Right lobe of liver (tissue), 6 donors: ENCODE measurements around the gene MPIG6B. TPM values are rescaled to one million over a fixed set of nuclear protein-coding genes. Genes with fewer than 3 reads are reported as not detected.

Source experiments
- ATAC-seq, 4 donors: fragments of 200-7000 bp; cut with Tn5 transposase; one replicate each; pipeline ENCODE4 v1.9.1; 2020; ENCODE audit warnings: mild to moderate bottlenecking in 4 of 4, moderate library complexity in 4 of 4
- DNase-seq, 3 donors: peaks; one replicate each; pipeline ENCODE4 v3.0.0-alpha.2; 2020
- H3K27ac ChIP-seq, 3 donors: fragments of 200-600 bp; one replicate each; pipeline ENCODE4 v1.8.0; 2022
- H3K27me3 ChIP-seq, 2 donors: fragments of 200-600 bp; one replicate each; pipeline ENCODE4 v1.8.0; 2022
- H3K36me3 ChIP-seq, 4 donors: fragments of 200-600 bp; sonication (generic) in 1 of 4; one replicate each; pipeline versions ENCODE4 v1.5.1 to v1.8.0; 2017 to 2022; ENCODE audit warnings: control low read depth in 1 of 4
- H3K4me1 ChIP-seq, 4 donors: fragments of 200-600 bp; sonication (generic) in 1 of 4; one replicate each; pipeline versions ENCODE4 v1.5.1 to v1.8.0; 2017 to 2022; ENCODE audit warnings: control low read depth in 1 of 4
- H3K4me3 ChIP-seq, 3 donors: fragments of 200-600 bp; one replicate each; pipeline ENCODE4 v1.8.0; 2022
- H3K9me3 ChIP-seq, 4 donors: fragments of 200-600 bp; sonication (generic) in 1 of 4; one replicate each; pipeline versions ENCODE4 v1.5.1 to v1.8.0; 2017 to 2022; ENCODE audit warnings: control low read depth in 1 of 4
- CTCF ChIP-seq, 4 donors: fragments of 200-600 bp in 3 of 4; fragments of 450-650 bp in 1 of 4; IDR thresholded peaks; one replicate each; pipeline versions ENCODE4 v1.5.1 to v1.8.0; 2016 to 2022; ENCODE audit warnings: antibody characterized with exemption in 4 of 4, mild to moderate bottlenecking in 2 of 4
- POLR2A ChIP-seq: fragments of 450-650 bp; IDR thresholded peaks from one replicate; pipeline ENCODE4 v1.6.1; 2017; ENCODE audit warnings: antibody characterized with exemption, mild to moderate bottlenecking
- WGBS: methylation state at CpG from one replicate; pipeline ENCODE4 v1.1.6; 2018; ENCODE audit warnings: low coverage, low lambda C conversion rate; ENCODE audit not compliant: insufficient coverage; ENCODE audit errors: missing lambda C conversion rate; 5-methylcytosine and 5-hydroxymethylcytosine counted together
- intact Hi-C, 2 donors: fragments of 100-400 bp; cut with DNase I; formaldehyde crosslinking; loops; one replicate each; pipeline versions ENCODE4 v1.11.2 to v1.14.1; 2022
- total RNA-seq, 6 experiments: library from RNA; depleted of rRNA in 2 of 6; stranded (reverse); fragments of >200 nt in 2 of 6; fragmentation: NEBNext Ultra II Directional in 3 of 6; extraction: Animal tissue kit (Norgen Biotek cat#: 25700) in 3 of 6; gene quantifications; one replicate each; pipeline versions ENCODE4 v1.1.0 to v1.2.4, GENCODE V29; 2016 to 2023
- donor health status: DM: no; HTN: yes; CAD: no.
- donor health status: DM: no; HTN: no; CAD: no.
- donor health status: DM: no; HTN: no; CAD: no.
- donor health status: DM: no; HTN: yes; CAD: no.
- donor health status: DM: no; HTN: yes; CAD: no.

MPIG6B gene
- total RNA-seq, 6 experiments from 2014 or later, result 0.33 to 0.56 TPM; not detected in 4

GRCh38 chr6:31737991-31738979 lies 15.1 kb downstream of the MPIG6B start:
- H3K4me1 ChIP-seq, result peaks cover 0 to 42% (median 5%) of the 10 kb centered on the region in 4 donors
- peak overlapping the region in 1 of 3 donors; percentile 65 for H3K4me3 ChIP-seq
- H3K27ac ChIP-seq, result peak overlapping the region; percentile 87 to 97 (median 93)
- peak; percentile 8 to 45 (median 27) for ATAC-seq
- H3K27me3 ChIP-seq, result no peaks in the 10 kb centered on the region
- no peaks in the 10 kb centered on the region for H3K9me3 ChIP-seq
- H3K36me3 ChIP-seq, result peaks cover 0 to 8% (median 4%) of the 10 kb centered on the region in 4 donors
- intact Hi-C loops, result no loop called here
- peak; percentile 62 to 68 (median 63) for DNase-seq
- TF ChIP-seq POLR2A (no peak), CTCF (IDR thresholded peaks at IDR 0.05) (peak in 3 of 4 donors; percentile 2 to 39 (median 9))
- 2% methylated on average over 6 of the region's 6 CpGs for WGBS

GRCh38 chr6:31739639-31740396 lies 16.6 kb downstream of the MPIG6B start, which contains the start of gene MSH5:
MSH5 (plus strand) TSS chr6:31740005; CDS start chr6:31740467, 462 bp downstream.
- Histone ChIP-seq H3K27me3 (no peaks in the 10 kb centered on the region), H3K4me3 (peak within 1 kb of the TSS; percentile 65 to 79 (median 76)), H3K36me3 (no peaks in the 10 kb centered on the region), H3K9me3 (no peaks in the 10 kb centered on the region), H3K4me1 (peaks cover 0 to 42% (median 5%) of the 10 kb centered on the region in 4 donors), H3K27ac (peak within 1 kb of the TSS; percentile 87 to 97 (median 93))
- ATAC-seq, result peak; percentile 76 to 92 (median 87)
- intact Hi-C loops, result no loop called here
- WGBS, result 0% methylated on average over 44 of the region's 58 CpGs
- DNase-seq, result peak; percentile 97 to 99 (median 99)
- TF ChIP-seq CTCF (IDR thresholded peaks at IDR 0.05) (no peak), POLR2A (peak; percentile 50)

- WGBS, result 23% methylated on average over 24 of the region's 29 CpGs
- peak overlapping the region; percentile 16 to 76 (median 50) for H3K27ac ChIP-seq
- peak overlapping the region; percentile 65 to 79 (median 76) for H3K4me3 ChIP-seq
- no peak for TF ChIP-seq CTCF (IDR thresholded peaks at IDR 0.05)
- TF ChIP-seq POLR2A, result no peak
- peak in 2 of 3 donors; percentile 43 to 63 for DNase-seq
- no peaks in the 10 kb centered on the region for H3K27me3 ChIP-seq
- no peaks in the 10 kb centered on the region for H3K36me3 ChIP-seq
- no peak for ATAC-seq
- H3K4me1 ChIP-seq, result peaks cover 0 to 37% (median 5%) of the 10 kb centered on the region in 4 donors
- intact Hi-C loops, result no loop called here
- no peaks in the 10 kb centered on the region for H3K9me3 ChIP-seq
Measured at GRCh38 chr6:31740397-31741223, 17.4 kb downstream of the MPIG6B start.

GRCh38 chr6:31741815-31742214 lies 18.6 kb downstream of the MPIG6B start:
- H3K27ac ChIP-seq, result no peak overlapping the region

More at GRCh38 chr6:31741815-31742214, 18.6 kb downstream of the MPIG6B start:
- intact Hi-C loops, result no loop called here
- ATAC-seq (no peak), DNase-seq (no peak)
- no peaks in the 10 kb centered on the region for H3K27me3 ChIP-seq
- H3K4me3 ChIP-seq, result no peak overlapping the region
- no peaks in the 10 kb centered on the region for H3K9me3 ChIP-seq
- H3K4me1 ChIP-seq, result peaks cover 0 to 32% (median 4%) of the 10 kb centered on the region in 4 donors
- WGBS, result 74% methylated on average over 2 of the region's 2 CpGs
- no peak for TF ChIP-seq POLR2A
- no peak for TF ChIP-seq CTCF (IDR thresholded peaks at IDR 0.05)
- H3K36me3 ChIP-seq, result no peaks in the 10 kb centered on the region
